Esophagus (tissue), 2 donors: ENCODE results near the gene PPP2R5D. TPM values are rescaled to one million over a fixed set of nuclear protein-coding genes. Genes with fewer than 3 reads are reported as not detected.

Experiments
- H3K27ac ChIP-seq, 2 donors: one replicate each; pipeline ENCODE4 v1.5.1; 2013; ENCODE audit warnings: low read depth in 2 of 2, mild to moderate bottlenecking in 2 of 2, inconsistent platforms in 1 of 2, low read length in 1 of 2, moderate library complexity in 1 of 2
- H3K27me3 ChIP-seq, 2 donors: one replicate each; pipeline ENCODE4 v1.6.1; 2013; ENCODE audit warnings: low read length in 2 of 2, control low read depth in 1 of 2, mild to moderate bottlenecking in 1 of 2; ENCODE audit not compliant: insufficient read depth in 2 of 2, control insufficient read depth in 1 of 2
- H3K36me3 ChIP-seq, 2 donors: one replicate each; pipeline ENCODE4 v1.6.1; 2013; ENCODE audit warnings: low read length in 1 of 2; ENCODE audit not compliant: control insufficient read depth in 2 of 2, insufficient read depth in 2 of 2
- H3K4me1 ChIP-seq, 2 donors: one replicate each; pipeline ENCODE4 v1.6.1; 2013; ENCODE audit warnings: low read length in 1 of 2; ENCODE audit not compliant: control insufficient read depth in 2 of 2, insufficient read depth in 2 of 2
- H3K4me3 ChIP-seq, 2 donors: one replicate each; pipeline ENCODE4 v1.5.1; 2013; ENCODE audit warnings: low read length in 2 of 2, mild to moderate bottlenecking in 2 of 2, low read depth in 1 of 2, moderate library complexity in 1 of 2
- H3K9me3 ChIP-seq, 2 donors: one replicate each; pipeline ENCODE4 v1.6.1; 2013; ENCODE audit warnings: mild to moderate bottlenecking in 2 of 2, low read depth in 1 of 2, low read length in 1 of 2, moderate library complexity in 1 of 2; ENCODE audit not compliant: control insufficient read depth in 2 of 2, insufficient read depth in 1 of 2
- WGBS, 2 donors: extraction: QIAGEN DNeasy Blood & Tissue Kit; methylation state at CpG; one replicate each; pipeline ENCODE4 v1.1.7; 2013; 5-methylcytosine and 5-hydroxymethylcytosine counted together
- polyA plus RNA-seq, 2 donors: library from polyadenylated mRNA; stranded (reverse); fragments of 200-250 nt; gene quantifications; one replicate each; pipeline ENCODE4 v1.2.3, GENCODE V29; 2013
- donor health status: healthy with polysubstance abuse.
- donor health status: Bipolar disorder and iron deficiency.

PPP2R5D gene
- polyA plus RNA-seq, 2 donors = 16.7 to 17.4 TPM

DNA sequence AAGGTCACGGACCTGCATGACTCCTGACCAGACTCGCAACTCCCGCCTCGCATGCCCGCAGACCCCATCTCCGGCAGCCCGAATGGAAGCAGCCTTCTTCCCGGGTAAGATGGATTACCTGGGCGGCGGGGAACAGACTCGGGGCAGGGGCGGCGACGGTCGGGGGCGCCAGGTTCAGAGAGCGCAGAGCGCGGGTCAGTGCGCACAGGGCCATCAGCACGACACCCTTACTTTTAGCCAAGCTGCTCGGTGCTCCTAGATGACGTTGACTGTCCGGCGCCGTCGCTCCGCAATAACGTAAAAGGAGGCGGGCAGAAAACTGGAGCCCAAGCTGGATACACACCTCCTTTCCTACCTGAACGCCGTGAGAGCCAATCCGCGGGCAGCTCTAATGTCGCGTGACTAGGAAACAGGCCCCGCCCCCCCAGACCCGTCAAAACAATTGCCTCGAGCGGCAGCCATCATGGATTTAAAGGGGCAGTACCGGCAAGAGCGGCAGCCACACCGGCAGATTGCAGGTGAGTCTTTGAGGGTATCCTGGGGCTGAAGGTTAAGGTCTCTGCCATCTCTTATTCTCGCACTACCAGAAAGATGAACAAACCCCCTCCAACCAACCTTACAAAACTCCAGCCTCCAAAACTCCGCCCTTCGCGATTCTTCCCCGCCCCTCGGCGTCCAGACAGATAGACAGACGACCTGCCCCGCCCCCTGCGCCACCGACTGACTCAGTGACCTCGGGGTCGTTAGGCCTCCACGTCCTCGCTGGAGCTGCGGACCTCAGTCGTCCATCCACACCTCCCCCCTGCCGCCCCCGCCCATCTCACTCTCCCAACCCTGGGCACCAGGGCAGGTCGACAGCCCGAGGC, 75.0 kb downstream of the PPP2R5D start, which contains the start of the genes KLC4 and MRPL2:
Gene KLC4, plus strand, starts transcription at position 464 of the 866 bp plus-strand sequence. CDS start 1,705 bp downstream, outside the sequence.
Gene MRPL2, minus strand, starts transcription at position 267 of the 866 bp plus-strand sequence. Its CDS starts 53 bp downstream, at position 214.
- no peaks in the 10 kb centered on the region for H3K27me3 ChIP-seq
- peak within 1 kb of the TSS; percentile 85 to 90 for H3K27ac ChIP-seq
- peak within 1 kb of the TSS; percentile 87 to 98 for H3K4me3 ChIP-seq
- peaks cover 0 to 18% of the 10 kb centered on the region in 2 donors for H3K36me3 ChIP-seq
- peaks cover 0 to 2% of the 10 kb centered on the region in 2 donors for H3K4me1 ChIP-seq
- H3K9me3 ChIP-seq = no peaks in the 10 kb centered on the region
- WGBS, 2 donors = 0 to 1% methylated on average over 61 to 64 of the region's 64 CpGs

DNA sequence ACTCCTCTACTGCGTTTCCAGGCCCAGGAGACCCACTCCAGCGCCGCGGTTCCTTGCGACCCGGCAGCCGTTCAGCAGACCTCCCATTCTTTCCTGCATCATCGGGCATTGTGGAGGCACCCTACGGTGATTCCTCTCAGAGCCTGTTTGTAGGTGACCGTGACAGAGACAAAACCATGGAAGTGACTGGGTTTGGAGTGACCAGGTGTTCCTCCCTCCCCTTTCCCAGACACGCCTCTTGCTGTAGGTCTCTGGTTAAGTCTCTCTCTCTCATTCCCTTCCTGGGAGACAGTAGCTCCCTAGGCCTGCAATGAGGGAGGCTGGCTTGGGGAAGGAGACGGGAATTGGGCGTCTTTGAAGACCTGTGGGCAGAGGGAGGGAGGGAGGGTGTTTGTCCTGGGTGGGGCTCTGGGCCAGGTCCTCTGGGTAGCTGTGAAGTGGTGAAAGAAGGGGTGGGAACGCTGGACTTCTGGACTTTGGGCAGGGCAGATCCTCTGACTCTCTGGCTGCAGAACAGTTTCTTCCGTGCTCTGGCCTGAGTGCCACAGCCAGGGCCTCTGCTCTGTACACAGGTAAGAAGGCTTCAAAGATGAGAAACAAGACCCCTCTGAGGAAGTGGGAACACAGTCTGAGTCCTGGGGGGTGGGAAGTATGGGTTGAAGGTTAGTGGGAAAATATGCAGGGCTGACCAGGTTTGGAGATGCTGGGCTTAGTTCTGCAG, 75.8 kb downstream of the PPP2R5D start:
- Histone ChIP-seq H3K36me3 (peaks cover 0 to 19% of the 10 kb centered on the region in 2 donors), H3K4me1 (peaks cover 0 to 2% of the 10 kb centered on the region in 2 donors), H3K27ac (peak overlapping the region; percentile 85 to 90)

DNA sequence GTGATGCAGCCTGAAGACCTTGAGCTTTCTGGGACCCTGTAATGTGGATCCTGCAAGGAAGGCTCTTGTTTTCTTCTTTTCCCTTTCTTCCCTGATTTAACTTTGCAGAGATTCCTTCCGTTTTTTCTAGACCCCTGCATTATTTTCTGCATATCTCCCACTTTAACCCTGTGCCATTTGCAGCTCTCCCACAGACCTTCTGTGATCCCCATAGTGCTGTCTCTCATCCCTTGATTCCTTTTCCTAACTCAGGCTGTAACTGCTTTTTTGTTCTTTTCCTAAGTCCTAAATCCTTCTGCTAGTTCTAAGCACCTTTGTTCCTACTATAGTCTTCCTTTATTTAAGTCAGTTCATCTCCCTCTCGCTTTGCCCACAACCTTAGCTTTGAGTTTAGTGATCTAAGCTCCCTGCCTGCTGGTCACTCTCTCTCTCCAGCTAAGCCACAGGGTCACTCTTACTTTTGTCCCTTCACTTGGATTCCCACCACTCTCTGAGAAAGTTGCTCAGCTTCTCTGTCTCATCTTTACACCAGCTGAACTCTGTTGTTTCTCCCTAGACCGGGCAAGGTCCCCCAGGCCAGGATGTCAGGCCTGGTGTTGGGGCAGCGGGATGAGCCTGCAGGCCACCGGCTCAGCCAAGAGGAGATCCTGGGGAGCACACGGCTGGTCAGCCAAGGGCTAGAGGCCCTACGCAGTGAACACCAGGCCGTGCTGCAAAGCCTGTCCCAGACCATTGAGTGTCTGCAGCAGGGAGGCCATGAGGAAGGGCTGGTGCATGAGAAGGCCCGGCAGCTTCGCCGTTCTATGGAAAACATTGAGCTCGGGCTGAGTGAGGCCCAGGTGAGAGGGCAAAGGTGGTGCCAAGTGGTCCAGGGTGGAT, 76.6 kb downstream of the PPP2R5D start:
- Histone ChIP-seq H3K36me3 (peaks cover 0 to 15% of the 10 kb centered on the region in 2 donors), H3K4me1 (peaks cover 0 to 2% of the 10 kb centered on the region in 2 donors), H3K4me3 (no peak overlapping the region), H3K27ac (no peak overlapping the region), H3K9me3 (no peaks in the 10 kb centered on the region), H3K27me3 (no peaks in the 10 kb centered on the region)
- 75 to 85% methylated on average over 12 of the region's 12 CpGs for WGBS, 2 donors

More for the DNA sequence above, 75.8 kb downstream of the PPP2R5D start:
- H3K4me3 ChIP-seq = peak overlapping the region; percentile 71 to 98
- no peaks in the 10 kb centered on the region for H3K27me3 ChIP-seq
- no peaks in the 10 kb centered on the region for H3K9me3 ChIP-seq
- 9% methylated on average over 15 of the region's 15 CpGs for WGBS, 2 donors

GRCh38 chr6:43061861-43062260, 77.5 kb downstream of the PPP2R5D start:
- Histone ChIP-seq H3K27me3 (no peaks in the 10 kb centered on the region), H3K4me3 (no peak overlapping the region), H3K27ac (no peak overlapping the region), H3K9me3 (no peaks in the 10 kb centered on the region), H3K36me3 (peaks cover 0 to 16% of the 10 kb centered on the region in 2 donors), H3K4me1 (peaks cover 0 to 2% of the 10 kb centered on the region in 2 donors)
- WGBS, 2 donors = 69 to 73% methylated on average over 2 of the region's 2 CpGs

Other genes with a start within 250 kb of the PPP2R5D start
- gene TBCC, start 238.5 kb upstream of the PPP2R5D start, polyA plus RNA-seq = 10 to 100 TPM; 17.7 to 18.4 TPM
- gene BICRAL, start 202.5 kb upstream of the PPP2R5D start, polyA plus RNA-seq = 1 to 10 TPM; 2.4 to 3.0 TPM
- gene RPL7L1, start 105.0 kb upstream of the PPP2R5D start, polyA plus RNA-seq = 10 to 100 TPM; 32.7 to 39.4 TPM
- not detected for gene PTCRA, start 68.5 kb upstream of the PPP2R5D start, polyA plus RNA-seq
- gene CNPY3, start 55.1 kb upstream of the PPP2R5D start, polyA plus RNA-seq = 10 to 100 TPM; 14.2 to 15.1 TPM
- gene GNMT, start 23.8 kb upstream of the PPP2R5D start, polyA plus RNA-seq = under 1 TPM; 0.18 to 0.67 TPM
- 10 to 100 TPM; 13.1 to 13.7 TPM for gene PEX6, start 5.4 kb upstream of the PPP2R5D start, polyA plus RNA-seq
- gene MEA1, start 29.4 kb downstream of the PPP2R5D start, polyA plus RNA-seq = 10 to 100 TPM; 83.0 to 95.6 TPM
- gene KLHDC3, start 29.7 kb downstream of the PPP2R5D start, polyA plus RNA-seq = 10 to 100 TPM; 39.3 to 40.9 TPM
- 10 to 100 TPM; 18.4 to 40.3 TPM for gene RRP36, start 37.1 kb downstream of the PPP2R5D start, polyA plus RNA-seq
- gene CUL7, start 69.3 kb downstream of the PPP2R5D start, polyA plus RNA-seq = 1 to 10 TPM; 5.1 to 5.5 TPM
- gene MRPL2, start 74.9 kb downstream of the PPP2R5D start, polyA plus RNA-seq = 10 to 100 TPM; 48.9 to 54.6 TPM
- 10 to 100 TPM in 1 of 2 donors, 1 to 10 TPM in 1; 8.4 to 15.3 TPM for gene KLC4, start 75.1 kb downstream of the PPP2R5D start, polyA plus RNA-seq
- 10 to 100 TPM; 25.8 to 39.7 TPM for gene PTK7, start 91.7 kb downstream of the PPP2R5D start, polyA plus RNA-seq
- 10 to 100 TPM; 17.1 to 23.7 TPM for gene SRF, start 186.7 kb downstream of the PPP2R5D start, polyA plus RNA-seq
- 10 to 100 TPM; 26.6 to 64.9 TPM for gene CUL9, start 197.6 kb downstream of the PPP2R5D start, polyA plus RNA-seq
- 100 to 1,000 TPM in 1 of 2 donors, 10 to 100 TPM in 1; 62.3 to 115 TPM for gene DNPH1, start 244.9 kb downstream of the PPP2R5D start, polyA plus RNA-seq